GM19397 (cell line): Measurements from ENCODE around the gene NDUFA1.
"Not testable (repeated sequence)": the region's sequence is repeated elsewhere in the genome, so short reads cannot be mapped to it uniquely, and the experiment has no call there.

Experiments used
- ATAC-seq: cut with Tn5 transposase; IDR thresholded peaks from one replicate; pipeline ENCODE4 v1.9.1; 2021; ENCODE audit warnings: mild to moderate bottlenecking, moderate library complexity; ENCODE audit not compliant: unreplicated experiment

The NDUFA1 gene

DNA sequence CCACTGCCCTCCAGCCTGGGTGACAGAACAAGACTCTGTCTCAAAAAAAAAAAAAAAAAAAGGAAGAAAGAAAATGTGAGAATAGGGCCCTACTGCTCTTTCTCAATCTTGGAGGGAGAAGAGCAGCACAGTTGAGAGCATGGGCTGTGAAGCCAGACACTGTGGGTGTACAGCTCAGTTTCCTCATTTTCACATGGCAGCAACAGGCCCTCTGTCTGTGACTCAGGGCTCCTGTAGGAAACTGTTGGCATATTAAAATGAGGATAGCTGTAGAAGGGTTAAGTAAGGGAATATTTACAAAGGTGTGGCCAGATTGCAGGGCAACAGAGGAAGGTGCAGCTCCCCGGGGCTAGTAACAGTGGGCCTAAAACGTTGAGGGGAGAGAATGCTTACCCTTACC, 27.5 kb downstream of the NDUFA1 start:
- no peak for ATAC-seq

DNA sequence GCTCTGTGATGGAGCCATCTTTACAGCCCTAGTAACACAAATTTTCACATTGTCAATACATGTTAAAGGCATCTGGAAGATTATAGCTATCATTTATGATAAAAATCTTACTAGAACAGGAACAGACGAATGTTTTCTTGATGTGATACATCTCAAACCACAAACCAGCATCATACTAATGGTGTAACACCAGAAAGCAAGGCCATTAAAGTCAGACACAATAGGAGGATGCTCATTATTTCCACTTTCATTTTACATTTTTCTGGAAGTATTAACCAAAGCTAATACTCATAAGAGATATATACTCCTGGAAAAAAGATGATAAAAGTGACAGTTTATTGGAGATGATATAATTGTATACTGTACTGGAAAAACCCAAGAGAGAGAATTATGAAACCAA, 29.3 kb downstream of the NDUFA1 start:
- no peak for ATAC-seq

DNA sequence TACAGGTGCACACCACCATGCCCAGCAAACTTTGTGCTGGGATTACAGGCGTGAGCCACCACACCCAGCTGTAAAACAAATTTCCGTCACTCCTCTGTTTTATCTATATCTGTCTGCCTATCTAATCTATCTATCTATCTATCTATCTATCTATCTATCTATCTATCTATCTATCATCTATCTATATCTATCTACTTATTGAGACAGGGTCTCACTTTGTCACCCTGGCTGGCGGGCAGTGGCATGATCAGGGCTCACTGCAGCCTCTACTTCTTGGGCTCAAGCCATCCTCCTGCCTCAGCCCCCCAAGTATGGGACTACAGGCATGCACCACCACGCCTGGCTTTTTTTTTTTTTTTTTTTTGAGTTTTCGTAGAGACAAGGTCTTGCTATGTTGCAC, 44.7 kb downstream of the NDUFA1 start:
- no peak for ATAC-seq

DNA sequence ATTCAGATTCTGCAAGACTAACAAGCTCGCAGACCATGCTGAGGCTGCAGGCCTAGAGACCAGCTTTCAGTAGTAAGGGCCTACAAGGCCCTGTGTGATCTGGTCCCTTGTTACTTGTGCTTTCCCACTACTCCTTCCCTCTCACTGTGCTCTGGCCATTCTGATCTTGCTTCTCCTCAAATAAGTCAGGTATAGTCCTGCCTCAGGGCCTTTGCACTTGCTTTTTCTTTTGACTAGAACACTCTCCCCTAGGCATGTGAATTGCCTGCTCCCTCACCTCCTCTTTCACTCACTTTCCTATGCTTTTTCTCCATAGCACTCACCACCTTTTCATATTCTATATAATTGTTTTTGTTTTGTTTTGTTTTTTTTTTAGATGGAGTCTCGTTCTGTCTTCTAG, 46.2 kb downstream of the NDUFA1 start:
- ATAC-seq: no peak

GRCh38 chrX:119919835-119920585, 48.4 kb downstream of the NDUFA1 start:
- no peak for ATAC-seq

GRCh38 chrX:119922391-119922790, 50.8 kb downstream of the NDUFA1 start:
- ATAC-seq: not testable (repeated sequence)
